ENCODE results near the gene EREG. TPM values are rescaled to one million over a fixed set of nuclear protein-coding genes. Genes with fewer than 3 reads are reported as not detected.
"Not testable (repeated sequence)": the region's sequence is repeated elsewhere in the genome, so short reads cannot be mapped to it uniquely, and the experiment has no call there.

EREG gene
- total RNA-seq, 1 donor: 5.2 TPM

GRCh38 chr4:74391346-74391745, 26.4 kb downstream of the EREG start:
- DNase-seq (ENCODE audit: low read depth): no peak
- no peak for TF ChIP-seq CTCF (IDR thresholded peaks at IDR 0.05; ENCODE audit: insufficient read depth, low read depth, low read length)
- H3K4me3 ChIP-seq (ENCODE audit: low read depth, low read length): no peak overlapping the region

- TF ChIP-seq CTCF (IDR thresholded peaks at IDR 0.05; ENCODE audit: insufficient read depth, low read depth, low read length): no peak
- H3K4me3 ChIP-seq (ENCODE audit: low read depth, low read length): no peak overlapping the region
- DNase-seq (ENCODE audit: low read depth): no peak
Measured at GRCh38 chr4:74391890-74392475, 27.0 kb downstream of the EREG start.

- no peak for TF ChIP-seq CTCF (IDR thresholded peaks at IDR 0.05; ENCODE audit: insufficient read depth, low read depth, low read length)
- no peak overlapping the region for H3K4me3 ChIP-seq (ENCODE audit: low read depth, low read length)
- DNase-seq (ENCODE audit: low read depth): peak; percentile 93
Measured at GRCh38 chr4:74394476-74395136, 29.7 kb downstream of the EREG start.

- no peak overlapping the region for H3K4me3 ChIP-seq (ENCODE audit: low read depth, low read length)
- no peak for TF ChIP-seq CTCF (IDR thresholded peaks at IDR 0.05; ENCODE audit: insufficient read depth, low read depth, low read length)
- DNase-seq (ENCODE audit: low read depth): peak; percentile 93
Measured at GRCh38 chr4:74395633-74396032, 30.7 kb downstream of the EREG start.

GRCh38 chr4:74397748-74398426, 32.9 kb downstream of the EREG start:
- H3K4me3 ChIP-seq (ENCODE audit: low read depth, low read length): peak overlapping the region; percentile 18
- DNase-seq (ENCODE audit: low read depth): peak; percentile 49
- no peak for TF ChIP-seq CTCF (IDR thresholded peaks at IDR 0.05; ENCODE audit: insufficient read depth, low read depth, low read length)

- DNase-seq (ENCODE audit: low read depth); H3K4me3 ChIP-seq (ENCODE audit: low read depth, low read length): not testable (repeated sequence)
Measured at GRCh38 chr4:74398894-74399589, 34.1 kb downstream of the EREG start.

GRCh38 chr4:74400395-74400794, 35.5 kb downstream of the EREG start:
- no peak for DNase-seq (ENCODE audit: low read depth)
- TF ChIP-seq CTCF (IDR thresholded peaks at IDR 0.05; ENCODE audit: insufficient read depth, low read depth, low read length): no peak

More at GRCh38 chr4:74400395-74400794, 35.5 kb downstream of the EREG start:
- no peak overlapping the region for H3K4me3 ChIP-seq (ENCODE audit: low read depth, low read length)

Measured in fibroblast of villous mesenchyme (primary cell).